GM18520 (cell line): ENCODE data around the gene SZRD1.

Experiments used
- ATAC-seq: cut with Tn5 transposase; IDR thresholded peaks from one replicate; pipeline ENCODE4 v1.9.1; 2021; ENCODE audit not compliant: unreplicated experiment

The SZRD1 gene

GRCh38 chr1:16436946-16437474 is 70.0 kb downstream of the SZRD1 start, which contains the start of gene SPATA21:
TSS of gene SPATA21 (minus strand) at chr1:16437424. CDS start at chr1:16431371, 6,053 bp downstream.
- no peak for ATAC-seq

- no peak for ATAC-seq
Observed at GRCh38 chr1:16438516-16438915, 71.5 kb downstream of the SZRD1 start.

GRCh38 chr1:16438924-16439323 is 71.9 kb downstream of the SZRD1 start:
- ATAC-seq, result no peak

GRCh38 chr1:16440131-16440469 is 73.1 kb downstream of the SZRD1 start:
- ATAC-seq, result no peak

- ATAC-seq, result peak; percentile 64
Observed at GRCh38 chr1:16440470-16441281, 73.6 kb downstream of the SZRD1 start, which contains the start of gene NECAP2. TSS of gene NECAP2 (plus strand) at chr1:16440724. CDS start at chr1:16440762, 38 bp downstream.

- ATAC-seq, result no peak
Observed at GRCh38 chr1:16441282-16441665, 74.2 kb downstream of the SZRD1 start.

GRCh38 chr1:16442265-16442664 is 75.2 kb downstream of the SZRD1 start:
- no peak for ATAC-seq

GRCh38 chr1:16442941-16443340 is 75.9 kb downstream of the SZRD1 start:
- no peak for ATAC-seq

GRCh38 chr1:16443975-16444770 is 77.1 kb downstream of the SZRD1 start:
- no peak for ATAC-seq

GRCh38 chr1:16445052-16445451 is 78.0 kb downstream of the SZRD1 start:
- ATAC-seq, result no peak

- ATAC-seq, result no peak
Observed at GRCh38 chr1:16446116-16446515, 79.1 kb downstream of the SZRD1 start.

- no peak for ATAC-seq
Observed at GRCh38 chr1:16447641-16448040, 80.6 kb downstream of the SZRD1 start.
